Measurements from ENCODE around the gene CPE.

DNA sequence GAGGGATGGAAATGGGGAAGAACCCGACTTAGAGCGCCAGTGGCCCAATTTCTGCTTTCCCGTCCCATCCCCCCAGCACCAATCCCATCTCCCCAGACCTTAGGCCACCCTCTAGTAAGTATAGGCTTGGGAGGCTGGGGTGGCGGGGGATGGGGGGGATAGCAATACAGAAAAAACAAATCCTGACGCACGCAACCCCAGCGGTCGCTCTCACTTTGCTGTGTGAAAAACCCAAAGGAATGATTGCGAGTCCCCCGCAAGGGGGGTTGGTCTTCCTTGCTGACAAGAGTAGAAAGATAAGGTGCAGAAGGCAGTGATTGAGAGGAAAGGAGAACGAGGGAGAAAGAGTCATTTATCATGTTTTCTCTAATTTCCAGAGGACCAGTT lies 863 bp downstream of the CPE start:
- TF ChIP-seq, protein P1, sequence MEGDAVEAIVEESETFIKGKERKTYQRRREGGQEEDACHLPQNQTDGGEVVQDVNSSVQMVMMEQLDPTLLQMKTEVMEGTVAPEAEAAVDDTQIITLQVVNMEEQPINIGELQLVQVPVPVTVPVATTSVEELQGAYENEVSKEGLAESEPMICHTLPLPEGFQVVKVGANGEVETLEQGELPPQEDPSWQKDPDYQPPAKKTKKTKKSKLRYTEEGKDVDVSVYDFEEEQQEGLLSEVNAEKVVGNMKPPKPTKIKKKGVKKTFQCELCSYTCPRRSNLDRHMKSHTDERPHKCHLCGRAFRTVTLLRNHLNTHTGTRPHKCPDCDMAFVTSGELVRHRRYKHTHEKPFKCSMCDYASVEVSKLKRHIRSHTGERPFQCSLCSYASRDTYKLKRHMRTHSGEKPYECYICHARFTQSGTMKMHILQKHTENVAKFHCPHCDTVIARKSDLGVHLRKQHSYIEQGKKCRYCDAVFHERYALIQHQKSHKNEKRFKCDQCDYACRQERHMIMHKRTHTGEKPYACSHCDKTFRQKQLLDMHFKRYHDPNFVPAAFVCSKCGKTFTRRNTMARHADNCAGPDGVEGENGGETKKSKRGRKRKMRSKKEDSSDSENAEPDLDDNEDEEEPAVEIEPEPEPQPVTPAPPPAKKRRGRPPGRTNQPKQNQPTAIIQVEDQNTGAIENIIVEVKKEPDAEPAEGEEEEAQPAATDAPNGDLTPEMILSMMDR (IDR thresholded peaks at IDR 0.05) = no peak
- TF ChIP-seq POLR2A (IDR thresholded peaks at IDR 0.05) = no peak

Data from lower leg skin (tissue), 3 donors.